OCI-LY7 (cell line): ENCODE data around the gene MACROD1.

Source experiments
- CTCF ChIP-seq: fragments of 200-600 bp; sonication (generic); conservative IDR thresholded peaks from 2 replicates; pipeline ENCODE4 v1.5.1; 2014; ENCODE audit warnings: mild to moderate bottlenecking, antibody characterized with exemption, low read length, moderate library complexity, mixed read lengths
- EZH2phosphoT487 ChIP-seq: fragments of 200-600 bp; sonication (generic); IDR thresholded peaks from 2 replicates; pipeline ENCODE4 v1.6.1; 2018; ENCODE audit warnings: low read depth, borderline replicate concordance, mild to moderate bottlenecking, mixed run types, antibody characterized with exemption, low read length, moderate library complexity, mixed read lengths

GRCh38 chr11:64185175-64185692, 19.3 kb upstream of the MACROD1 start:
- TF ChIP-seq CTCF, result no peak
- no peak for TF ChIP-seq EZH2phosphoT487
